ENCODE data around the gene AAGAB.

DNA sequence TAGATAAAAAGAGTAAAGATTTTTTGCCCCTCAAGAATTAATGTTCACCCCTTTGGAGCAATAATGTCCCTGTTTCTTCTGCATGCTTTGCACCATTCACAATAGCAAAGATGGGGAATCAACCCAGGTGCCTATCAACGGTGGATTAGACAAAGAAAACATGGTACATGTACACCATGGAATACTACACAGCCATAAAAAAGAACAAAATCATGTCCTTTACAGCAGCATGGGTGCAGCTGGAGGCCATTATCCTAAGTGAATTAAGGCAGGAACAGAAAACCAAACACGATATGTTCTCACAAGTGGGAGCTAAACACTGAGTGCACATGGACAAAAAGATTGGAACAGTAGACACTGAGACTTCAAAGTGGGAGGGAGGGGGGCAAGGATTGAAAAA is 35.2 kb downstream of the AAGAB start:
- TF ChIP-seq CTCF (IDR thresholded peaks at IDR 0.05) (no peak), POLR2A (IDR thresholded peaks at IDR 0.05) (no peak)
